GM19239 (cell line): Measurements from ENCODE around the gene CUL9.

Experiments
- DNase-seq: peaks from one replicate; pipeline ENCODE4 v3.0.0; 2011; ENCODE audit warnings: low spot score; ENCODE audit not compliant: insufficient read length
- FAIRE-seq: peaks from 2 replicates; lab custom pipeline; 2011; peaks lifted over from hg19 to GRCh38; lab: Jason Lieb, UNC

CUL9 gene

GRCh38 chr6:43192911-43193310, 10.9 kb downstream of the CUL9 start:
- no peak for FAIRE-seq
- DNase-seq: no peak

GRCh38 chr6:43193929-43194328, 11.9 kb downstream of the CUL9 start:
- no peak for FAIRE-seq

GRCh38 chr6:43196337-43196736, 14.3 kb downstream of the CUL9 start:
- DNase-seq (no peak), FAIRE-seq (no peak)

More at GRCh38 chr6:43193929-43194328, 11.9 kb downstream of the CUL9 start:
- no peak for DNase-seq

- FAIRE-seq (no peak), DNase-seq (no peak)
Observed at GRCh38 chr6:43199912-43200311, 17.9 kb downstream of the CUL9 start.

- no peak for FAIRE-seq
- no peak for DNase-seq
Observed at GRCh38 chr6:43200541-43200940, 18.5 kb downstream of the CUL9 start.

GRCh38 chr6:43202451-43202850, 20.5 kb downstream of the CUL9 start:
- FAIRE-seq (no peak), DNase-seq (no peak)

GRCh38 chr6:43203029-43203717, 21.2 kb downstream of the CUL9 start:
- FAIRE-seq: no peak
- no peak for DNase-seq

GRCh38 chr6:43203718-43204095, 21.7 kb downstream of the CUL9 start:
- FAIRE-seq: no peak
- no peak for DNase-seq

- DNase-seq (no peak), FAIRE-seq (no peak)
Observed at GRCh38 chr6:43204271-43205105, 22.5 kb downstream of the CUL9 start.

- FAIRE-seq (no peak), DNase-seq (no peak)
Observed at GRCh38 chr6:43205849-43206248, 23.9 kb downstream of the CUL9 start.

GRCh38 chr6:43207286-43207685, 25.3 kb downstream of the CUL9 start:
- FAIRE-seq: no peak
- DNase-seq: no peak

GRCh38 chr6:43211955-43212354, 30.0 kb downstream of the CUL9 start:
- DNase-seq (no peak), FAIRE-seq (no peak)

GRCh38 chr6:43213431-43213830, 31.4 kb downstream of the CUL9 start:
- no peak for DNase-seq
- no peak for FAIRE-seq

- DNase-seq (no peak), FAIRE-seq (no peak)
Observed at GRCh38 chr6:43215066-43215465, 33.1 kb downstream of the CUL9 start.

GRCh38 chr6:43216200-43216599, 34.2 kb downstream of the CUL9 start:
- DNase-seq: no peak
- no peak for FAIRE-seq

- DNase-seq (no peak), FAIRE-seq (no peak)
Observed at GRCh38 chr6:43217351-43217750, 35.4 kb downstream of the CUL9 start.

- DNase-seq (no peak), FAIRE-seq (no peak)
Observed at GRCh38 chr6:43219119-43219518, 37.1 kb downstream of the CUL9 start.

- FAIRE-seq: no peak
- no peak for DNase-seq
Observed at GRCh38 chr6:43219814-43220213, 37.8 kb downstream of the CUL9 start.

- DNase-seq (no peak), FAIRE-seq (no peak)
Observed at GRCh38 chr6:43220439-43220951, 38.5 kb downstream of the CUL9 start.

- FAIRE-seq: no peak
- no peak for DNase-seq
Observed at GRCh38 chr6:43221046-43221972, 39.3 kb downstream of the CUL9 start.
